Measurements from ENCODE around the gene SLC35G6. TPM values are rescaled to one million over a fixed set of nuclear protein-coding genes. Genes with fewer than 3 reads are reported as not detected.
A peak's percentile ranks its signal among the peaks of the same experiment; 100 is the strongest.
"Not testable (repeated sequence)": the region's sequence is repeated elsewhere in the genome, so short reads cannot be mapped to it uniquely, and the experiment has no call there.

SLC35G6 gene
- total RNA-seq, 1 experiment from 2014 or later: not detected

DNA sequence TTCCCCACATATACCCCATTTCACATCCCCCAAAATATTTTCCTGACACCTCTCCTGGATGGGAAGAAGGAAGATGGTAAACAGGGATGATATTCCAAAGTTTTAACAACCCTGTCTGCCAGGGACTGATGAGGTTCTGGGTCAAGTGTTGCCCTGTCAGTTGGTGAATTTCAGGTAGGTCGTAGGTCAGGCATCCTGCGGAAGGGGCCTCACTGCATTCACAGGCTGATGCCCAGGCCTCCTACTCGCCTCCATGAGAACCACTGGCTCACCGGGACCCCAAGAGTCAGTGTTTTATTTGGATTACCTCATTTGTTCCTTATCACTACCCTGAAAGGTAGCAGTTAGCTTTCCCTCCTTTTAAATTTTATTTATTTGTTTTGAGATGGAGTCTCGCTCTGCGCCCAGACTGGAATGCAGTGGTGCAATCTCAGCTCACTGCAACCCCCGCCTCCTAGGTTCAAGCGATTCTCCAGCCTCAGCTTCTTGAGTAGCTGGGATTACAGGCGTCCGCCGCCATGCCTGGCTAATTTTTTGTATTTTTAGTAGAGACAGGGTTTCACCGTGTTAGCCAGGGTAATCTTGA, 12.3 kb upstream of the SLC35G6 start:
- H3K4me3 ChIP-seq (ENCODE audit: low read depth in 2 of 2, low read length in 2 of 2): no peak overlapping the region
- ChIA-PET POLR2A (no interaction called here), CTCF (no interaction called here)
- in situ Hi-C loops (cut with HindIII; ENCODE audit: low pct_unique_long_range_greater_than_20kb, low sequenced_read_pairs): no loop called here
- H3K36me3 ChIP-seq (ENCODE audit: control insufficient read depth, insufficient read depth, low read length): no peaks in the 10 kb centered on the region
- TF ChIP-seq SIN3A (IDR thresholded peaks at IDR 0.05; ENCODE audit: borderline replicate concordance, insufficient read depth, low read depth, low read length) (no peak), POLR2AphosphoS5 (IDR thresholded peaks at IDR 0.05; ENCODE audit: low read depth, low read length) (no peak), TCF7L2 (IDR thresholded peaks at IDR 0.05; ENCODE audit: low read depth, low read length) (no peak)
- TF ChIP-seq, protein P1, sequence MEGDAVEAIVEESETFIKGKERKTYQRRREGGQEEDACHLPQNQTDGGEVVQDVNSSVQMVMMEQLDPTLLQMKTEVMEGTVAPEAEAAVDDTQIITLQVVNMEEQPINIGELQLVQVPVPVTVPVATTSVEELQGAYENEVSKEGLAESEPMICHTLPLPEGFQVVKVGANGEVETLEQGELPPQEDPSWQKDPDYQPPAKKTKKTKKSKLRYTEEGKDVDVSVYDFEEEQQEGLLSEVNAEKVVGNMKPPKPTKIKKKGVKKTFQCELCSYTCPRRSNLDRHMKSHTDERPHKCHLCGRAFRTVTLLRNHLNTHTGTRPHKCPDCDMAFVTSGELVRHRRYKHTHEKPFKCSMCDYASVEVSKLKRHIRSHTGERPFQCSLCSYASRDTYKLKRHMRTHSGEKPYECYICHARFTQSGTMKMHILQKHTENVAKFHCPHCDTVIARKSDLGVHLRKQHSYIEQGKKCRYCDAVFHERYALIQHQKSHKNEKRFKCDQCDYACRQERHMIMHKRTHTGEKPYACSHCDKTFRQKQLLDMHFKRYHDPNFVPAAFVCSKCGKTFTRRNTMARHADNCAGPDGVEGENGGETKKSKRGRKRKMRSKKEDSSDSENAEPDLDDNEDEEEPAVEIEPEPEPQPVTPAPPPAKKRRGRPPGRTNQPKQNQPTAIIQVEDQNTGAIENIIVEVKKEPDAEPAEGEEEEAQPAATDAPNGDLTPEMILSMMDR (IDR thresholded peaks at IDR 0.05): no peak
- TF ChIP-seq, protein P2, sequence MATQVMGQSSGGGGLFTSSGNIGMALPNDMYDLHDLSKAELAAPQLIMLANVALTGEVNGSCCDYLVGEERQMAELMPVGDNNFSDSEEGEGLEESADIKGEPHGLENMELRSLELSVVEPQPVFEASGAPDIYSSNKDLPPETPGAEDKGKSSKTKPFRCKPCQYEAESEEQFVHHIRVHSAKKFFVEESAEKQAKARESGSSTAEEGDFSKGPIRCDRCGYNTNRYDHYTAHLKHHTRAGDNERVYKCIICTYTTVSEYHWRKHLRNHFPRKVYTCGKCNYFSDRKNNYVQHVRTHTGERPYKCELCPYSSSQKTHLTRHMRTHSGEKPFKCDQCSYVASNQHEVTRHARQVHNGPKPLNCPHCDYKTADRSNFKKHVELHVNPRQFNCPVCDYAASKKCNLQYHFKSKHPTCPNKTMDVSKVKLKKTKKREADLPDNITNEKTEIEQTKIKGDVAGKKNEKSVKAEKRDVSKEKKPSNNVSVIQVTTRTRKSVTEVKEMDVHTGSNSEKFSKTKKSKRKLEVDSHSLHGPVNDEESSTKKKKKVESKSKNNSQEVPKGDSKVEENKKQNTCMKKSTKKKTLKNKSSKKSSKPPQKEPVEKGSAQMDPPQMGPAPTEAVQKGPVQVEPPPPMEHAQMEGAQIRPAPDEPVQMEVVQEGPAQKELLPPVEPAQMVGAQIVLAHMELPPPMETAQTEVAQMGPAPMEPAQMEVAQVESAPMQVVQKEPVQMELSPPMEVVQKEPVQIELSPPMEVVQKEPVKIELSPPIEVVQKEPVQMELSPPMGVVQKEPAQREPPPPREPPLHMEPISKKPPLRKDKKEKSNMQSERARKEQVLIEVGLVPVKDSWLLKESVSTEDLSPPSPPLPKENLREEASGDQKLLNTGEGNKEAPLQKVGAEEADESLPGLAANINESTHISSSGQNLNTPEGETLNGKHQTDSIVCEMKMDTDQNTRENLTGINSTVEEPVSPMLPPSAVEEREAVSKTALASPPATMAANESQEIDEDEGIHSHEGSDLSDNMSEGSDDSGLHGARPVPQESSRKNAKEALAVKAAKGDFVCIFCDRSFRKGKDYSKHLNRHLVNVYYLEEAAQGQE (IDR thresholded peaks at IDR 0.05; ENCODE audit: insufficient read depth in 1 of 2, low read depth in 2 of 2, low read length in 1 of 2): no peak
- no peaks in the 10 kb centered on the region for H3K27me3 ChIP-seq (ENCODE audit: control insufficient read depth, insufficient read depth, low read length)
- peaks cover 24% of the 10 kb centered on the region for H3K4me1 ChIP-seq (ENCODE audit: control insufficient read depth, insufficient read depth, low read length)
- peak overlapping the region; percentile 65 for H3K27ac ChIP-seq (ENCODE audit: low read length)
- H3K9me3 ChIP-seq (ENCODE audit: control insufficient read depth, insufficient read depth, low read depth, low read length): no peaks in the 10 kb centered on the region
- ATAC-seq (no peak), DNase-seq (ENCODE audit: low read depth, low spot score) (no peak)
- intact Hi-C loops (cut with micrococcal nuclease; ENCODE audit: unreplicated experiment): no loop called here
- BruUV-seq (replicated peaks): no TSS peak

DNA sequence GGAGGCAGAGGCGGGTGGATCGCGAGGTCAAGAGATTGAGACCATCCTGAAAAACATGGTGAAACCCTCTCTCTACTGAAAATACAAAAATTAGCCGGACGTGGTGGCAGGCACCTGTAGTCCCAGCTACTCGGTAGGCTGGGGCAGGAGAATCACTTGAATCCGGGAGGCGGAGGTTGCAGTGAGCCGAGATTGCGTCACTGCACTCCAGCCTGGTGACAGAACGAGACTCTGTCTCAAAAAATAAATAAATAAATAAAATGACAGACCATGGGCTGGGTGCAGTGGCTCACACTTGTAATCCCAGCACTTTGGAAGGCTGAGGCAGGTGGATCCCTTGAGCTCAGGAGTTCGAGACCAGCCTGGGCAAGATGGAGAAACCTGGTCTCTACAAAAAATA, 11.4 kb upstream of the SLC35G6 start:
- CTCF ChIA-PET; H3K9me3 ChIP-seq (ENCODE audit: control insufficient read depth, insufficient read depth, low read depth, low read length); BruUV-seq (replicated peaks); H3K27me3 ChIP-seq (ENCODE audit: control insufficient read depth, insufficient read depth, low read length); intact Hi-C loops (cut with micrococcal nuclease; ENCODE audit: unreplicated experiment); DNase-seq (ENCODE audit: low read depth, low spot score); in situ Hi-C loops (cut with HindIII; ENCODE audit: low pct_unique_long_range_greater_than_20kb, low sequenced_read_pairs); ATAC-seq; H3K4me3 ChIP-seq (ENCODE audit: low read depth in 2 of 2, low read length in 2 of 2); H3K27ac ChIP-seq (ENCODE audit: low read length); H3K36me3 ChIP-seq (ENCODE audit: control insufficient read depth, insufficient read depth, low read length); POLR2A ChIA-PET: not testable (repeated sequence)
- H3K4me1 ChIP-seq (ENCODE audit: control insufficient read depth, insufficient read depth, low read length): peaks cover 24% of the 10 kb centered on the region

DNA sequence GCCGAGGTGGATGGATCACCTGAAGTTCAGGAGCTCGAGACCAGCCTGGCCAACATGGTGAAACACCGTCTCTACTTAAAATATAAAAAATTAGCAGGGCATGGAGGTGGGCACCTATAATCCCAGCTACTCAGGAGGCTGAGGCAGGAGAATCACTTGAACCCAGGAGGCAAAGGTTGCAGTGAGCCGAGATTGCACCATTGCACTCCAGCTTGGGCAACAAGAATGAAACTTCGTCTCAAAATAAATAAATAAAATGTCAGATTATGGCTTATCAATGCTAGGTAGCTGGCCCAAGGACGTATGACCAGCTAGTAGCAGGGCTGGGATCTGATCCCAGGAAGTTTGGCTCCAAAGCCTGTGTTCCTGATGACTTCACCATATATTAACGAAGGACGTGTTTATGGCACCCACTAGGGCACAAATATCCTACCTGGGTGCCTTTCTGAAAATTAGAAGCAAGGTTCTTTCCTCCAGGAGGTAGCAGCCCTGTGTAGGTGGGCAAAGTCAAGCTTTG, 10.7 kb upstream of the SLC35G6 start:
- H3K4me1 ChIP-seq (ENCODE audit: control insufficient read depth, insufficient read depth, low read length): peaks cover 24% of the 10 kb centered on the region
- H3K27me3 ChIP-seq (ENCODE audit: control insufficient read depth, insufficient read depth, low read length); H3K4me3 ChIP-seq (ENCODE audit: low read depth in 2 of 2, low read length in 2 of 2); intact Hi-C loops (cut with micrococcal nuclease; ENCODE audit: unreplicated experiment); POLR2A ChIA-PET; ATAC-seq; H3K36me3 ChIP-seq (ENCODE audit: control insufficient read depth, insufficient read depth, low read length); H3K9me3 ChIP-seq (ENCODE audit: control insufficient read depth, insufficient read depth, low read depth, low read length); CTCF ChIA-PET; BruUV-seq (replicated peaks); H3K27ac ChIP-seq (ENCODE audit: low read length); in situ Hi-C loops (cut with HindIII; ENCODE audit: low pct_unique_long_range_greater_than_20kb, low sequenced_read_pairs); DNase-seq (ENCODE audit: low read depth, low spot score): not testable (repeated sequence)
